NB4 (cell line): Measurements from ENCODE around the gene PIP5K1C.
A peak's percentile ranks its signal among the peaks of the same experiment; 100 is the strongest.

ENCODE experiments used
- DNase-seq: peaks from one replicate; pipeline ENCODE4 v3.0.0; 2010; ENCODE audit warnings: low read depth
- H3K4me3 ChIP-seq: one replicate; pipeline ENCODE4 v1.5.1; 2011; ENCODE audit warnings: mild to moderate bottlenecking, low read depth, low read length, moderate library complexity
- MYC ChIP-seq: IDR thresholded peaks from 2 replicates; pipeline ENCODE4 v1.6.1; 2011; ENCODE audit warnings: low read depth, low read length
- POLR2A ChIP-seq: IDR thresholded peaks from 2 replicates; pipeline ENCODE4 v1.6.1; 2011; ENCODE audit warnings: mild to moderate bottlenecking; ENCODE audit not compliant: insufficient read length; ENCODE audit errors: extremely low read depth
- TF ChIP-seq, protein P1 (sequence below): IDR thresholded peaks from 2 replicates; pipeline ENCODE4 v1.6.1; 2011; ENCODE audit warnings: low read depth, low read length
- TF ChIP-seq, protein P2 (sequence below): IDR thresholded peaks from one replicate; pipeline ENCODE4 v1.5.1; 2012; ENCODE audit warnings: low read depth, low read length

PIP5K1C gene

DNA sequence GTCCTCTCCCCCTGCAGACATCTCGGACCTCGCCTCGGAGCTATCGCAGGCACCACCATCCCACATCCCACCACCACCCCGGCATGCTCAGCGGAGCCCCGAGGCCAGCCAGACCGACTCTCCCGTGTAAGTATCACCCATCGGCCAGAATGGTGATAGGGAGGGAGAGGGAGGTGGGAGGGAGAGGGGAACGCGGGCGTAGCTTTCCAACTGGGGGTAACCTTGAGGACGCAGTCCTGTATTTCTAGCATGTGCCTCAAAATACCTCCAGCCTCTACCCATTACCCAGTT lies 34.0 kb upstream of the PIP5K1C start:
- TF ChIP-seq MYC (no peak), POLR2A (no peak)
- TF ChIP-seq, protein P1, sequence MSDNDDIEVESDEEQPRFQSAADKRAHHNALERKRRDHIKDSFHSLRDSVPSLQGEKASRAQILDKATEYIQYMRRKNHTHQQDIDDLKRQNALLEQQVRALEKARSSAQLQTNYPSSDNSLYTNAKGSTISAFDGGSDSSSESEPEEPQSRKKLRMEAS: no peak
- TF ChIP-seq, protein P2, sequence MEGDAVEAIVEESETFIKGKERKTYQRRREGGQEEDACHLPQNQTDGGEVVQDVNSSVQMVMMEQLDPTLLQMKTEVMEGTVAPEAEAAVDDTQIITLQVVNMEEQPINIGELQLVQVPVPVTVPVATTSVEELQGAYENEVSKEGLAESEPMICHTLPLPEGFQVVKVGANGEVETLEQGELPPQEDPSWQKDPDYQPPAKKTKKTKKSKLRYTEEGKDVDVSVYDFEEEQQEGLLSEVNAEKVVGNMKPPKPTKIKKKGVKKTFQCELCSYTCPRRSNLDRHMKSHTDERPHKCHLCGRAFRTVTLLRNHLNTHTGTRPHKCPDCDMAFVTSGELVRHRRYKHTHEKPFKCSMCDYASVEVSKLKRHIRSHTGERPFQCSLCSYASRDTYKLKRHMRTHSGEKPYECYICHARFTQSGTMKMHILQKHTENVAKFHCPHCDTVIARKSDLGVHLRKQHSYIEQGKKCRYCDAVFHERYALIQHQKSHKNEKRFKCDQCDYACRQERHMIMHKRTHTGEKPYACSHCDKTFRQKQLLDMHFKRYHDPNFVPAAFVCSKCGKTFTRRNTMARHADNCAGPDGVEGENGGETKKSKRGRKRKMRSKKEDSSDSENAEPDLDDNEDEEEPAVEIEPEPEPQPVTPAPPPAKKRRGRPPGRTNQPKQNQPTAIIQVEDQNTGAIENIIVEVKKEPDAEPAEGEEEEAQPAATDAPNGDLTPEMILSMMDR: no peak
- DNase-seq: no peak
- no peak overlapping the region for H3K4me3 ChIP-seq

DNA sequence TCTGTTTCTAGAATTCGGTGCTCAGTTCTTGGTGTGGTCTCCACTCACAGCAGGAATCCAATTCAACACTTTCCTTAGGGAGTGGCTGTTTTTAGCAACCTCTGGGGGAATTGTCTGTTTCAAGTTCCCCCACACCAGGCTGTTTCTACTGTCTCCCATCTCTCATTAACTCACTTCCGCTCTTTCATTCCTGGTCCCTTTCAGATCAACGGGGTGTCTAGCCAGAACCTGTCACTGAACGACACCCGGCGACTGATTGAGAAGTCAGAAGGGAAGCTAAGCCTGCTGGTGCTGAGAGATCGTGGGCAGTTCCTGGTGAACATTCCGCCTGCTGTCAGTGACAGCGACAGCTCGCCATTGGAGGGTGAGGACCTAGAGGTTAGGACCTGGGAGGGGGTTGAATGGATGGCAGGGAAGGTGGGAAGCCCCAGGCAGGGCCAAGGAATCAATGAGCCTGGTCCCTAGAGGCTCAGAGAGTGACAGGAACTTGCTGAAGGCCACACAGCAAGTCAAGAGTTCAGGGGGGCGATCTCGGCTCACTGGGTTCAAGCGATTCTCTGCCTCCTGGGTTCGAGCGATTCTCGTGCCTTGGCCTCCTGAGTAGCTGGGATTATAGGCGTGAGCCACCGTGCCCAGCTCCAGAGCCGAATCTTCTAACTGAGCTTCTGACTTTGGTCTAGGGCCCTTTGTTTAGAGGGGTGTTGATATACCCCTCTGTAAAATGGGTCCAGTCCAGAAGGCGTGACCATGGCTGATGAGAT lies 33.5 kb upstream of the PIP5K1C start:
- peak; percentile 26 for DNase-seq
- no peak overlapping the region for H3K4me3 ChIP-seq
- TF ChIP-seq, protein P2: no peak
- TF ChIP-seq, protein P1: no peak
- no peak for TF ChIP-seq MYC
- TF ChIP-seq POLR2A: no peak

DNA sequence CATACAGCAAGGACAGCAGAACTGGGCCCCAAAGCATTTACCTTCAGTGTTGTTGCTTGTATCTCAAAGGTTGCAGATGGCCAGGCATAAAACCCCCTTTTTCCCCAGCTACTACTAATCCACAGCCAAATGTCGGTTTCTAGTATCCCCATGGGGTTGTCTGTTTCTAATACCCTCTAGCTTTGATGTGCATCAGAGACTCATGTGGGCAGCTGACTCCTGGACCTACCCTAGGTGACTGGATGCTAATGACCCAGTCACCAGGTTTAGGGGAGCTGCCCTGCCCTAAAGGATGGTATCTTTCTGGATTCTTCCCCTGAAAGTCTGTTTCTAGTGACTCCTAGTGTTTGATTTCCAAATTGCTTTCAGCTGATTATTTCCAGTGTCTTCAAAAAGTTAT lies 31.8 kb upstream of the PIP5K1C start:
- H3K4me3 ChIP-seq: no peak overlapping the region
- no peak for DNase-seq
- TF ChIP-seq MYC: no peak
- TF ChIP-seq POLR2A: no peak
- TF ChIP-seq, protein P2: no peak
- TF ChIP-seq, protein P1: no peak

DNA sequence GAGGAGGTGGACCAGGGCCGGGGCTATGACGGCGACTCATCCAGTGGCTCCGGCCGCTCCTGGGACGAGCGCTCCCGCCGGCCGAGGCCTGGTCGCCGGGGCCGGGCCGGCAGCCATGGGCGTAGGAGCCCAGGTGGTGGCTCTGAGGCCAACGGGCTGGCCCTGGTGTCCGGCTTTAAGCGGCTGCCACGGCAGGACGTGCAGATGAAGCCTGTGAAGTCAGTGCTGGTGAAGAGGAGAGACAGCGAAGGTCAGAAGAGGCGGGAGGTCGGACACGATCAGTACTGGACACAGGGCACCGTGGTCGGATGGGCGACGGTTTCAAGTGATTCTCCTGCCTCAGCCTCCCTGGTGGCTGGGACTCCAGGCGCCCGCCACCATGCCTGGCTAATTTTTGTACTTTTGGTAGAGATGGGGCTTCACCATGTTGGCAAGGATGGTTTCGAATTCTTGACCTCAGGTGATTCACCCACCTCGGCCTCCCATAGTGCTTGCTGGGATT lies 30.2 kb upstream of the PIP5K1C start:
- DNase-seq: no peak
- no peak overlapping the region for H3K4me3 ChIP-seq
- TF ChIP-seq, protein P1: no peak
- TF ChIP-seq, protein P2: no peak
- TF ChIP-seq MYC (no peak), POLR2A (no peak)

DNA sequence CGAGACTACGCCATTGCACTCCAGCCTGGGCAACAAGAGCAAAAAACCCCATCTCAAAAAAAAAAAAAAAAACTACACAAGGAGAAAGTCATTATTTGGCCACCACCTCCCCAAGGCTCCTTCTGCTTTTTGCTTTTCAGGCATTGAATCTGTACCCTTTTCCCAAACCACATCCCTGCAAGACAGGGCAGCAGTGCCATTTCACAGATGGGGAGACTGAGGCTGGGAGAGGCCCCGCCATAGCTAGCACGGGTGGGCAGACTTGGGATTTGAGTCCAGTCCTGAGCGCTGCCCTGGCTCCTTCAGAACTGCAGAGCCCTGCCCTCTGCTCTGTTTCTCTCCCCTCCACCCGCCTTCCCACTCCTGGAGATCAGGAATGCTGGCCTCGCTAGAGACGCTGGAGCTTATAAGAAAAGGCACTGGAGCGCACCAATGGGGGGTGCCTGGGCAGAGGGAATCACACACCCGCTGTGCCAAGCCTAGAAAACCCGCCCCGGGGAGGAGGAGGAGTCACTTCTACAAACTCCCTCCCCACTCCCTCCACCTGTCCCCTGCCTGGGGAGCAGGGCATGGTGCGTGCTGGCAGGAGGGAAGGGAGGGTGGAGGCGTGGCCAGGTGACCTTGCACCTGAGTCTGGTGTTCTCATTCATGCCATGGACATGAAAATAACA lies 25.5 kb upstream of the PIP5K1C start:
- TF ChIP-seq, protein P2: no peak
- TF ChIP-seq MYC: no peak
- TF ChIP-seq, protein P1: no peak
- no peak for TF ChIP-seq POLR2A
- no peak overlapping the region for H3K4me3 ChIP-seq
- no peak for DNase-seq
